ENCODE data around the gene NAA15. TPM values are rescaled to one million over a fixed set of nuclear protein-coding genes. Genes with fewer than 3 reads are reported as not detected.

The NAA15 gene
- polyA plus RNA-seq, 1 of the 3 experiments (the other 2 are of a cell fraction), result 7.1 TPM

DNA sequence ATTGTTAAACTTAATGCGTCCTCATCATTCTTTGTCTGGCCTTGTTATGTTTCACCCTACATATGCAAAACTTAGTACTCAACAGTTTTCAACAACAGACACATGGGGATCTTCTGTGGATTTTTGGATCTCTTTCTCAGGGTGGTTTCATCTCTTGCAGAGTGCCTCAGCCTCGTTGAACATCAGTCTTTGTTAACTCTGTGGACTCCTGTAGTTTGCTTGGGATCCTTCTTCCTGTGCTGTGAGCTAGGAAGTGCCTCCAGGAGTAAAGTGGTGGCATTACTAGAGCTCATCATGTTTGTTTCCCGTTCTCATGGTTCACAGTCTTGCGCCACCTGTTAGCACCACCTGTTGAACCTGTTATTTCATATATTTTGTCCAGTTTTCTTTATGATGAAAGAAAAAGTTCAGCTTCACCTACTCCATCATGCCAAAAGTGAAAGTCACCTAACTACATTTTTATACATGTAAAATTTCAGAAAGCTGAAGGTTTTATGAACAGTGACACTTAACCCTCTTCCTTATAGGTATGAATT lies 28.4 kb downstream of the NAA15 start:
- Histone ChIP-seq H3K9me3 (no peaks in the 10 kb centered on the region), H3K27me3 (ENCODE audit: insufficient read depth) (no peaks in the 10 kb centered on the region), H3K4me2 (no peak overlapping the region), H3K27ac (ENCODE audit: low read depth in 2 of 2, low read length in 1 of 2) (no peak overlapping the region), H4K20me1 (ENCODE audit: insufficient read depth) (peaks cover 50% of the 10 kb centered on the region), H3K79me2 (ENCODE audit: insufficient read depth) (peaks cover 100% of the 10 kb centered on the region), H3K9ac (no peak overlapping the region), H3K4me1 (ENCODE audit: control insufficient read depth in 1 of 2, insufficient read depth in 2 of 2, low read depth in 1 of 2, low read length in 1 of 2) (0 out of 4 replicates have a peak, but pooled peaks cover 0 to 4% of the 10 kb centered on the region in 2 experiments), H3F3A (replicated peaks; ENCODE audit: insufficient read depth) (no peaks in the 10 kb centered on the region), H3K36me3 (replicated peaks in 1 of 2; ENCODE audit: control insufficient read depth in 1 of 2, insufficient read depth in 2 of 2, low read length in 1 of 2) (peaks cover 7 to 43% of the 10 kb centered on the region in 2 experiments), H3K4me3 (ENCODE audit: low read depth in 2 of 2, low read length in 1 of 2) (no peak overlapping the region), H3K9me2 (no peaks in the 10 kb centered on the region), H2AFZ (ENCODE audit: low read depth) (no peak overlapping the region)
- no peak for DNase-seq
- CTCF ChIA-PET, result interaction anchor here (0.6 to 1.5 kb wide), 2 partner anchors 34 to 239 kb away, joined by 3 to 7 read pairs; no protein-coding TSS in a partner anchor
- WGBS (ENCODE audit: low lambda C conversion rate), result 80% methylated on average over 4 of the region's 4 CpGs
- TF ChIP-seq YY1 (IDR thresholded peaks at IDR 0.05; ENCODE audit: low read depth) (no peak), NFIC (IDR thresholded peaks at IDR 0.05; ENCODE audit: borderline replicate concordance) (no peak), NRF1 (IDR thresholded peaks at IDR 0.05; ENCODE audit: low read depth, low read length) (no peak), GATA2 (CRISPR knock-in tag; IDR thresholded peaks at IDR 0.05) (no peak), POLR2AphosphoS5 (IDR thresholded peaks at IDR 0.05; ENCODE audit: low read depth, low read length) (no peak), RAD21 (IDR thresholded peaks at IDR 0.05; ENCODE audit: low read length) (no peak), SMC3 (IDR thresholded peaks at IDR 0.05; ENCODE audit: low read depth, low read length) (no peak), TEAD4 (IDR thresholded peaks at IDR 0.05; ENCODE audit: borderline replicate concordance, insufficient read depth) (no peak), RFX5 (IDR thresholded peaks at IDR 0.05; ENCODE audit: low read length) (no peak), JUND (IDR thresholded peaks at IDR 0.05) (no peak), MXI1 (IDR thresholded peaks at IDR 0.05; ENCODE audit: low read depth, low read length) (no peak), EP300 (IDR thresholded peaks at IDR 0.05; ENCODE audit: borderline replicate concordance in 1 of 2, low read depth in 1 of 2, low read length in 1 of 2) (no peak)
- TF ChIP-seq, protein P1, sequence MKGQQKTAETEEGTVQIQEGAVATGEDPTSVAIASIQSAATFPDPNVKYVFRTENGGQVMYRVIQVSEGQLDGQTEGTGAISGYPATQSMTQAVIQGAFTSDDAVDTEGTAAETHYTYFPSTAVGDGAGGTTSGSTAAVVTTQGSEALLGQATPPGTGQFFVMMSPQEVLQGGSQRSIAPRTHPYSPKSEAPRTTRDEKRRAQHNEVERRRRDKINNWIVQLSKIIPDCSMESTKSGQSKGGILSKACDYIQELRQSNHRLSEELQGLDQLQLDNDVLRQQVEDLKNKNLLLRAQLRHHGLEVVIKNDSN (IDR thresholded peaks at IDR 0.05; ENCODE audit: borderline replicate concordance, low read depth), result no peak
- TF ChIP-seq, protein P2, sequence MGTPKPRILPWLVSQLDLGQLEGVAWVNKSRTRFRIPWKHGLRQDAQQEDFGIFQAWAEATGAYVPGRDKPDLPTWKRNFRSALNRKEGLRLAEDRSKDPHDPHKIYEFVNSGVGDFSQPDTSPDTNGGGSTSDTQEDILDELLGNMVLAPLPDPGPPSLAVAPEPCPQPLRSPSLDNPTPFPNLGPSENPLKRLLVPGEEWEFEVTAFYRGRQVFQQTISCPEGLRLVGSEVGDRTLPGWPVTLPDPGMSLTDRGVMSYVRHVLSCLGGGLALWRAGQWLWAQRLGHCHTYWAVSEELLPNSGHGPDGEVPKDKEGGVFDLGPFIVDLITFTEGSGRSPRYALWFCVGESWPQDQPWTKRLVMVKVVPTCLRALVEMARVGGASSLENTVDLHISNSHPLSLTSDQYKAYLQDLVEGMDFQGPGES (IDR thresholded peaks at IDR 0.05; ENCODE audit: low read depth, low read length), result no peak
- TF ChIP-seq, protein P3, sequence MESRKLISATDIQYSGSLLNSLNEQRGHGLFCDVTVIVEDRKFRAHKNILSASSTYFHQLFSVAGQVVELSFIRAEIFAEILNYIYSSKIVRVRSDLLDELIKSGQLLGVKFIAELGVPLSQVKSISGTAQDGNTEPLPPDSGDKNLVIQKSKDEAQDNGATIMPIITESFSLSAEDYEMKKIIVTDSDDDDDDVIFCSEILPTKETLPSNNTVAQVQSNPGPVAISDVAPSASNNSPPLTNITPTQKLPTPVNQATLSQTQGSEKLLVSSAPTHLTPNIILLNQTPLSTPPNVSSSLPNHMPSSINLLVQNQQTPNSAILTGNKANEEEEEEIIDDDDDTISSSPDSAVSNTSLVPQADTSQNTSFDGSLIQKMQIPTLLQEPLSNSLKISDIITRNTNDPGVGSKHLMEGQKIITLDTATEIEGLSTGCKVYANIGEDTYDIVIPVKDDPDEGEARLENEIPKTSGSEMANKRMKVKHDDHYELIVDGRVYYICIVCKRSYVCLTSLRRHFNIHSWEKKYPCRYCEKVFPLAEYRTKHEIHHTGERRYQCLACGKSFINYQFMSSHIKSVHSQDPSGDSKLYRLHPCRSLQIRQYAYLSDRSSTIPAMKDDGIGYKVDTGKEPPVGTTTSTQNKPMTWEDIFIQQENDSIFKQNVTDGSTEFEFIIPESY (IDR thresholded peaks at IDR 0.05; ENCODE audit: borderline replicate concordance, low read depth), result no peak
- POLR2A ChIA-PET, result no interaction called here

Measured in SK-N-SH (cell line).